H1 (cell line): ENCODE data around the gene POLD1. TPM values are rescaled to one million over a fixed set of nuclear protein-coding genes. Genes with fewer than 3 reads are reported as not detected.

Experiments
- CTCF ChIA-PET: fragments of 300-600 bp; sonication (Branson Sonifier 250); formaldehyde crosslinking; loops from one replicate; lab custom pipeline; 2021; ENCODE audit not compliant: partially characterized antibody; lab: Charles Lee
- POLR2A ChIA-PET: fragments of 300-600 bp; sonication (Branson Sonifier 250); formaldehyde crosslinking; loops from one replicate; lab custom pipeline; 2021; ENCODE audit warnings: inconsistent platforms; ENCODE audit not compliant: partially characterized antibody; lab: Charles Lee
- DNase-seq, 2 experiments: peaks; one replicate each; pipeline versions ENCODE4 v3.0.0 to v3.0.0-alpha.2; 2010 to 2022; ENCODE audit warnings: low spot score in 2 of 2, low read depth in 1 of 2, mixed read lengths in 1 of 2
- FAIRE-seq: peaks from 2 replicates; lab custom pipeline; 2011; peaks lifted over from hg19 to GRCh38; lab: Jason Lieb, UNC
- H2AFZ ChIP-seq: 2 replicates; pipeline ENCODE4 v1.8.1; 2012; ENCODE audit warnings: low read length, inconsistent platforms
- H2AK5ac ChIP-seq: 2 replicates; pipeline ENCODE4 v1.6.1; 2013; ENCODE audit warnings: low read depth, low read length
- H2BK120ac ChIP-seq: replicated peaks from 2 replicates; pipeline ENCODE3; 2013; ENCODE audit warnings: low read depth, low read length, inconsistent platforms
- H2BK12ac ChIP-seq: 2 replicates; pipeline ENCODE4 v1.6.1; 2013; ENCODE audit warnings: low read depth, low read length
- H2BK15ac ChIP-seq: 2 replicates; pipeline ENCODE4 v1.6.1; 2013; ENCODE audit warnings: low read length
- H2BK20ac ChIP-seq: 2 replicates; pipeline ENCODE4 v1.6.1; 2013; ENCODE audit warnings: low read length
- H2BK5ac ChIP-seq: 2 replicates; pipeline ENCODE4 v1.6.1; 2013; ENCODE audit warnings: low read depth, low read length
- H3K14ac ChIP-seq: 2 replicates; pipeline ENCODE4 v1.6.1; 2013; ENCODE audit warnings: inconsistent platforms; ENCODE audit not compliant: insufficient read length
- H3K18ac ChIP-seq: 2 replicates; pipeline ENCODE4 v1.6.1; 2013; ENCODE audit warnings: low read length; ENCODE audit errors: extremely low read depth
- H3K23ac ChIP-seq: 2 replicates; pipeline ENCODE4 v1.6.1; 2013; ENCODE audit warnings: inconsistent platforms; ENCODE audit not compliant: insufficient read length
- H3K23me2 ChIP-seq: 2 replicates; pipeline ENCODE4 v1.6.1; 2013; ENCODE audit warnings: low read depth, low read length
- H3K27ac ChIP-seq: 2 replicates; pipeline ENCODE4 v1.6.1; 2011; ENCODE audit warnings: low read depth, low read length, inconsistent platforms
- H3K27me3 ChIP-seq, 4 experiments: replicated peaks in 1 of 4; 1 replicate in 1 of 4; 2 replicates in 3 of 4; pipeline versions ENCODE4 v1.6.1 to v1.8.1; 2011 to 2013; ENCODE audit warnings: low read length in 3 of 4, mild to moderate bottlenecking in 3 of 4, inconsistent platforms in 2 of 4, mixed read lengths in 2 of 4, moderate library complexity in 1 of 4; ENCODE audit not compliant: control insufficient read depth in 3 of 4, insufficient read depth in 3 of 4; ENCODE audit errors: extremely low read depth in 1 of 4
- H3K36me3 ChIP-seq, 4 experiments: 2 replicates each; pipeline versions ENCODE4 v1.6.1 to v1.8.1; 2011 to 2013; ENCODE audit warnings: mild to moderate bottlenecking in 4 of 4, low read length in 3 of 4, moderate library complexity in 2 of 4, control low read depth in 1 of 4, inconsistent platforms in 1 of 4; ENCODE audit not compliant: insufficient read depth in 4 of 4, control insufficient read depth in 2 of 4
- H3K4ac ChIP-seq: replicated peaks from 2 replicates; pipeline ENCODE3; 2013; ENCODE audit warnings: low read length, low read depth, mixed read lengths, inconsistent platforms; ENCODE audit not compliant: insufficient read length
- H3K4me1 ChIP-seq, 4 experiments: replicated peaks in 1 of 4; 1 replicate in 1 of 4; 2 replicates in 3 of 4; pipeline versions ENCODE4 v1.6.1 to v1.8.1; 2011 to 2013; ENCODE audit warnings: low read length in 3 of 4, inconsistent platforms in 2 of 4, mixed read lengths in 1 of 4; ENCODE audit not compliant: insufficient read depth in 4 of 4, control insufficient read depth in 3 of 4
- H3K4me2 ChIP-seq, 2 experiments: 2 replicates each; pipeline versions ENCODE4 v1.6.1 to v1.8.1; 2011 to 2013; ENCODE audit warnings: low read depth in 2 of 2, low read length in 2 of 2, control low read depth in 1 of 2, inconsistent platforms in 1 of 2, mild to moderate bottlenecking in 1 of 2; ENCODE audit not compliant: insufficient read depth in 1 of 2
- H3K4me3 ChIP-seq, 4 experiments: fragments of 200-600, 300-600 bp in 1 of 4; sonication (generic), shearing (Covaris generic), sonication (Bioruptor Twin) in 1 of 4; 2 replicates each; pipeline versions ENCODE4 v1.5.1 to v1.8.1; 2011 to 2016; ENCODE audit warnings: low read length in 4 of 4, low read depth in 3 of 4, control low read depth in 2 of 4, inconsistent platforms in 2 of 4, mild to moderate bottlenecking in 2 of 4, mixed read lengths in 1 of 4, moderate library complexity in 1 of 4; ENCODE audit not compliant: insufficient read depth in 2 of 4; ENCODE audit errors: extremely low read depth in 1 of 4
- H3K56ac ChIP-seq: replicated peaks from 2 replicates; pipeline ENCODE3; 2013; ENCODE audit warnings: low read depth, mild to moderate bottlenecking, mixed read lengths, low read length, inconsistent platforms; ENCODE audit not compliant: insufficient read length
- H3K79me1 ChIP-seq: 2 replicates; pipeline ENCODE4 v1.6.1; 2013; ENCODE audit warnings: low read depth, low read length, control low read depth
- H3K79me2 ChIP-seq, 2 experiments: 2 replicates each; pipeline versions ENCODE4 v1.6.1 to v1.8.1; 2012 to 2013; ENCODE audit warnings: low read length in 2 of 2, mild to moderate bottlenecking in 2 of 2, inconsistent platforms in 1 of 2; ENCODE audit not compliant: insufficient read depth in 2 of 2, control insufficient read depth in 1 of 2
- H3K9ac ChIP-seq, 4 experiments: replicated peaks in 1 of 4; 1 replicate in 1 of 4; 2 replicates in 3 of 4; pipeline versions ENCODE4 v1.6.1 to v1.8.1; 2011 to 2013; ENCODE audit warnings: low read depth in 3 of 4, low read length in 3 of 4, control low read depth in 2 of 4, mild to moderate bottlenecking in 2 of 4, moderate library complexity in 2 of 4, inconsistent platforms in 1 of 4; ENCODE audit errors: extremely low read depth in 1 of 4
- H3K9me3 ChIP-seq, 2 experiments: 2 replicates each; pipeline versions ENCODE4 v1.6.1 to v1.8.1; 2012 to 2013; ENCODE audit warnings: mild to moderate bottlenecking in 2 of 2, moderate library complexity in 2 of 2, control low read depth in 1 of 2, inconsistent platforms in 1 of 2, low read depth in 1 of 2, low read length in 1 of 2, mixed read lengths in 1 of 2; ENCODE audit not compliant: insufficient read depth in 2 of 2
- H4K20me1 ChIP-seq, 2 experiments: replicated peaks in 1 of 2; 2 replicates each; pipeline versions ENCODE3 to v1.8.1; 2011 to 2013; ENCODE audit warnings: inconsistent platforms in 2 of 2, low read length in 2 of 2, mild to moderate bottlenecking in 1 of 2; ENCODE audit not compliant: insufficient read depth in 2 of 2, control insufficient read depth in 1 of 2
- H4K5ac ChIP-seq: 2 replicates; pipeline ENCODE4 v1.6.1; 2013; ENCODE audit warnings: low read length, low read depth, mixed read lengths, inconsistent platforms; ENCODE audit not compliant: insufficient read length
- H4K8ac ChIP-seq: 2 replicates; pipeline ENCODE4 v1.8.0; 2013; ENCODE audit warnings: mild to moderate bottlenecking, moderate library complexity, low read length, inconsistent platforms; ENCODE audit not compliant: insufficient read depth; ENCODE audit errors: extremely low read depth
- H4K91ac ChIP-seq: replicated peaks from 2 replicates; pipeline ENCODE3; 2013; ENCODE audit warnings: low read length, mixed read lengths, inconsistent platforms; ENCODE audit not compliant: insufficient read length
- GABPA ChIP-seq: IDR thresholded peaks from 2 replicates; pipeline ENCODE4 v1.6.1; 2011; ENCODE audit warnings: mild to moderate bottlenecking, low read length, moderate library complexity, borderline replicate concordance; ENCODE audit not compliant: insufficient read depth
- KDM5A ChIP-seq: fragments of 200-600 bp; IDR thresholded peaks from 2 replicates; pipeline ENCODE4 v1.7.1; 2012; ENCODE audit warnings: mild to moderate bottlenecking, low read length, inconsistent platforms, mixed read lengths
- POLR2A ChIP-seq, 2 experiments: IDR thresholded peaks; 1 replicate in 1 of 2; 2 replicates in 1 of 2; pipeline ENCODE4 v1.6.1; 2011; ENCODE audit warnings: low read depth in 2 of 2, low read length in 2 of 2, mild to moderate bottlenecking in 2 of 2; ENCODE audit errors: control extremely low read depth in 1 of 2
- POLR2AphosphoS5 ChIP-seq: IDR thresholded peaks from 2 replicates; pipeline ENCODE4 v1.6.1; 2011; ENCODE audit warnings: low read depth, low read length
- SIRT6 ChIP-seq: IDR thresholded peaks from one replicate; pipeline ENCODE4 v1.7.1; 2012; ENCODE audit warnings: low read length, inconsistent platforms
- SIX5 ChIP-seq: IDR thresholded peaks from 2 replicates; pipeline ENCODE4 v1.6.1; 2011; ENCODE audit warnings: mild to moderate bottlenecking, low read depth, low read length
- TAF7 ChIP-seq: optimal IDR thresholded peaks from 2 replicates; pipeline ENCODE3; 2011; ENCODE audit warnings: low read depth, mild to moderate bottlenecking, inconsistent platforms, low read length, moderate library complexity, borderline replicate concordance
- WGBS, 2 experiments: shearing (Covaris generic) in 1 of 2; methylation state at CpG; one replicate each; pipeline versions ENCODE4 v1.1.6 to v1.1.7; 2013 to 2015; ENCODE audit warnings: low lambda C conversion rate in 2 of 2, mixed read lengths in 2 of 2, inconsistent platforms in 1 of 2, low coverage in 1 of 2, missing lambda C conversion rate in 1 of 2; ENCODE audit not compliant: insufficient replicate concordance in 2 of 2, insufficient coverage in 1 of 2, insufficient read length in 1 of 2; ENCODE audit errors: extremely low coverage in 1 of 2, missing lambda C conversion rate in 1 of 2; 5-methylcytosine and 5-hydroxymethylcytosine counted together
- polyA plus RNA-seq, 7 experiments: library from polyadenylated mRNA; depleted of rRNA in 3 of 7; stranded (reverse) in 5 of 7; unstranded in 2 of 7; fragments of >200 nt in 5 of 7; fragments of 200-250 nt in 2 of 7; gene quantifications; 1 replicate in 5 of 7; 2 replicates in 1 of 7; 4 replicates in 1 of 7; pipeline versions ENCODE4 v1.2.1 to v1.2.3, GENCODE V29; 2011 to 2013; ENCODE audit warnings: missing spikeins in 2 of 7, mixed read lengths in 2 of 7
- total RNA-seq: library from RNA; stranded (reverse); fragmentation: NEBNext Ultra II Directional; extraction: Animal tissue kit (Norgen Biotek cat#: 25700); gene quantifications from 2 replicates; pipeline ENCODE4 v1.2.1, GENCODE V29; 2021
- TF ChIP-seq, protein P1 (sequence below): IDR thresholded peaks from 2 replicates; pipeline ENCODE4 v1.6.1; 2012; ENCODE audit warnings: inconsistent platforms

The POLD1 gene
- total and polyA plus RNA-seq, 2 of the 8 experiments (the other 6 are each of a cell fraction or from before 2014, with no cell fraction given) = 141 to 142 TPM

DNA sequence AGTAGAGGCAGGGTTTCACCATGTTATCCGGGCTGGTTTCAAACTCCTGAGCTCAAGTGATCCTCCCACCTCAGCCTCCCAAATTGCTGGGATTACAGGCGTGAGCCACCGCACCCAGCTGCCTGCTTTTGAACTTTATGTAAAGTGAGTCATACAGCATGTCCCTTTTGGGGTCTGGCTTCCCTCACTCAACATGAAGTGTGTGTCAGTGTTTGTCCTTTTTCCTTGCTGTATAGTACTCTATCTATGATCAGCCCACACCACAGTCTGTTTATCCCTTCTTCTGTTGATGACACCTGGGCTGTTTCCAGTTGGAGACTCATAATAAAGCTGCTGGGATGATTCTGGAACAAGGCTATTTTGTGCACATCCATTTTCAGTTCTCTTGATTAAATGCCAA is 36.7 kb downstream of the POLD1 start:
- CTCF ChIA-PET = interaction anchor here (1.1 to 1.9 kb wide), 5 partner anchors 10 to 63 kb away, joined by 3 to 8 read pairs (median 3); no protein-coding TSS in a partner anchor
- TF ChIP-seq POLR2A (IDR thresholded peaks at IDR 0.05; ENCODE audit: control extremely low read depth in 1 of 2, low read depth in 2 of 2, low read length in 2 of 2) (no peak), KDM5A (no peak), TAF7 (no peak), GABPA (no peak), POLR2AphosphoS5 (no peak), SIRT6 (no peak), SIX5 (no peak)
- TF ChIP-seq, protein P1, sequence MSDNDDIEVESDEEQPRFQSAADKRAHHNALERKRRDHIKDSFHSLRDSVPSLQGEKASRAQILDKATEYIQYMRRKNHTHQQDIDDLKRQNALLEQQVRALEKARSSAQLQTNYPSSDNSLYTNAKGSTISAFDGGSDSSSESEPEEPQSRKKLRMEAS = no peak

More for the DNA sequence above, 36.7 kb downstream of the POLD1 start:
- H3K23me2 ChIP-seq = peaks cover 12% of the 10 kb centered on the region; the same call in 1 of the 2 replicates
- no peak overlapping the region for H3K4ac ChIP-seq
- H4K91ac ChIP-seq = no peak overlapping the region
- H4K8ac ChIP-seq = no peak overlapping the region
- peaks cover 0 to 19% (median 11%) of the 10 kb centered on the region in 4 experiments; a peak in 6 of 7 replicates for H3K4me1 ChIP-seq
- no peak overlapping the region for H2BK5ac ChIP-seq
- H3K18ac ChIP-seq = no peak overlapping the region
- peaks cover 2% of the 10 kb centered on the region; the same call in 1 of the 2 replicates for H3K79me1 ChIP-seq
- no peak overlapping the region for H2AK5ac ChIP-seq
- H3K9ac ChIP-seq = no peak overlapping the region
- no peak overlapping the region for H2BK15ac ChIP-seq
- 66% methylated on average over 3 of the region's 3 CpGs; no CpG with 5 or more reads in 1 of the 2 experiments for WGBS, 2 experiments
- H4K5ac ChIP-seq = no peak overlapping the region
- peaks cover 0 to 2% (median 0%) of the 10 kb centered on the region in 4 experiments; a peak in 1 of 7 replicates for H3K27me3 ChIP-seq
- H3K56ac ChIP-seq = no peak overlapping the region
- no peak overlapping the region for H3K27ac ChIP-seq
- no peak overlapping the region for H2AFZ ChIP-seq
- H3K23ac ChIP-seq = no peak overlapping the region
- H2BK12ac ChIP-seq = no peak overlapping the region
- no peak for DNase-seq
- H3K4me2 ChIP-seq = no peak overlapping the region
- H4K20me1 ChIP-seq = peaks cover 0 to 2% of the 10 kb centered on the region in 2 experiments
- H3K79me2 ChIP-seq = no peaks in the 10 kb centered on the region
- H3K36me3 ChIP-seq = no peaks in the 10 kb centered on the region
- H3K14ac ChIP-seq = no peak overlapping the region
- no peak overlapping the region for H2BK120ac ChIP-seq
- H2BK20ac ChIP-seq = no peak overlapping the region
- POLR2A ChIA-PET = interaction anchor here (0.8 to 2.8 kb wide), 4 partner anchors 9 to 88 kb away, joined by 3 to 16 read pairs (median 4); no protein-coding TSS in a partner anchor
- no peak overlapping the region for H3K4me3 ChIP-seq
- H3K9me3 ChIP-seq = no peaks in the 10 kb centered on the region
- no peak for FAIRE-seq
